WTC11 (cell line): Measurements from ENCODE around the gene HES1. TPM values are rescaled to one million over a fixed set of nuclear protein-coding genes. Genes with fewer than 3 reads are reported as not detected.

Experiments
- ATAC-seq: fragments of 200-7000 bp; cut with Tn5 transposase; 2 replicates; pipeline ENCODE4 v1.10.0; 2021; ENCODE audit warnings: mild to moderate bottlenecking, moderate library complexity
- CTCF ChIA-PET: fragments of 300-600 bp; sonication (Branson Sonifier 250); formaldehyde crosslinking; loops from one replicate; lab custom pipeline; 2021; ENCODE audit warnings: antibody characterized with exemption; lab: Charles Lee
- POLR2A ChIA-PET: fragments of 350-600 bp; sonication (Branson Sonifier 250); formaldehyde crosslinking; loops from one replicate; lab custom pipeline; 2021; ENCODE audit warnings: antibody characterized with exemption; lab: Charles Lee
- DNase-seq: peaks from one replicate; pipeline ENCODE4 v3.0.0; 2021; ENCODE audit warnings: low spot score
- H3K27ac Mint-ChIP-seq: 2 replicates; pipeline ENCODE4 v1.8.0; 2021; ENCODE audit warnings: mixed read lengths
- H3K27me3 Mint-ChIP-seq: 2 replicates; pipeline ENCODE4 v1.8.0; 2021; ENCODE audit warnings: low read depth, mild to moderate bottlenecking, moderate library complexity, mixed read lengths
- H3K36me3 Mint-ChIP-seq: 2 replicates; pipeline ENCODE4 v1.8.0; 2021; ENCODE audit warnings: mixed read lengths
- H3K4me1 Mint-ChIP-seq: 2 replicates; pipeline ENCODE4 v1.8.0; 2022; ENCODE audit warnings: mixed read lengths
- H3K4me3 Mint-ChIP-seq: 2 replicates; pipeline ENCODE4 v1.8.0; 2021; ENCODE audit warnings: mild to moderate bottlenecking, moderate library complexity, mixed read lengths
- H3K9me3 Mint-ChIP-seq: 2 replicates; pipeline ENCODE4 v1.8.0; 2021; ENCODE audit warnings: mixed read lengths
- CBFB ChIP-seq: sonication (generic); formaldehyde crosslinking; IDR thresholded peaks from 2 replicates; pipeline ENCODE4 v1.8.1; 2022; ENCODE audit warnings: mild to moderate bottlenecking, low read depth, missing genetic modification reagents
- CREB1 ChIP-seq: sonication (generic); formaldehyde crosslinking; IDR thresholded peaks from 2 replicates; pipeline ENCODE4 v1.8.0; 2023; ENCODE audit warnings: mild to moderate bottlenecking, missing genetic modification reagents
- FOXP1 ChIP-seq: sonication (generic); formaldehyde crosslinking; IDR thresholded peaks from 2 replicates; pipeline ENCODE4 v1.8.0; 2022; ENCODE audit warnings: missing genetic modification reagents, mild to moderate bottlenecking, moderate library complexity, borderline replicate concordance
- FOXP4 ChIP-seq: sonication (generic); formaldehyde crosslinking; IDR thresholded peaks from 2 replicates; pipeline ENCODE4 v1.8.0; 2022; ENCODE audit warnings: mild to moderate bottlenecking, missing genetic modification reagents
- GABPB1 ChIP-seq: sonication (generic); formaldehyde crosslinking; IDR thresholded peaks from 2 replicates; pipeline ENCODE4 v1.8.1; 2023; ENCODE audit warnings: mild to moderate bottlenecking, missing genetic modification reagents
- GRHL2 ChIP-seq: fragments of 250-450 bp; sonication (Bioruptor Pico); IDR thresholded peaks from 2 replicates; pipeline ENCODE4 v1.8.0; 2022; ENCODE audit warnings: mild to moderate bottlenecking, moderate library complexity; ENCODE audit not compliant: insufficient replicate concordance, severe bottlenecking
- IRF2 ChIP-seq: sonication (generic); formaldehyde crosslinking; IDR thresholded peaks from 2 replicates; pipeline ENCODE4 v1.8.0; 2022; ENCODE audit warnings: low read depth, missing genetic modification reagents, borderline replicate concordance
- MAX ChIP-seq: sonication (generic); formaldehyde crosslinking; IDR thresholded peaks from 2 replicates; pipeline ENCODE4 v1.8.0; 2022; ENCODE audit warnings: mild to moderate bottlenecking, missing genetic modification reagents
- PRDM15 ChIP-seq: sonication (generic); formaldehyde crosslinking; IDR thresholded peaks from 2 replicates; pipeline ENCODE4 v1.8.0; 2022; ENCODE audit warnings: missing genetic modification reagents
- PRRX2 ChIP-seq: fragments of 250-450 bp; sonication (Bioruptor Pico); IDR thresholded peaks from 2 replicates; pipeline ENCODE4 v1.8.0; 2021; ENCODE audit warnings: mild to moderate bottlenecking
- SP1 ChIP-seq: sonication (generic); formaldehyde crosslinking; conservative IDR thresholded peaks from 2 replicates; pipeline ENCODE4 v1.8.1; 2022; ENCODE audit warnings: missing genetic modification reagents
- USF2 ChIP-seq: sonication (generic); formaldehyde crosslinking; IDR thresholded peaks from 2 replicates; pipeline ENCODE4 v1.8.1; 2023; ENCODE audit warnings: mild to moderate bottlenecking, missing genetic modification reagents, moderate library complexity
- total RNA-seq: library from RNA; stranded (reverse); gene quantifications from 3 replicates; pipeline ENCODE4 v1.2.3, GENCODE V29; 2021

Gene HES1
- total RNA-seq, 1 experiment from 2014 or later, result 28.4 TPM

GRCh38 chr3:194130807-194131589 lies 5.0 kb upstream of the HES1 start:
- no peak for ATAC-seq
- Mint-ChIP-seq H3K36me3 (no peaks in the 10 kb centered on the region), H3K9me3 (no peaks in the 10 kb centered on the region), H3K27ac (peak overlapping the region; percentile 69; the same call in 1 of the 2 replicates)
- peak; percentile 19 for DNase-seq
- POLR2A ChIA-PET, result interaction anchor here (0.7 to 1.3 kb wide), 5 partner anchors 8 to 233 kb away, joined by 3 to 4 read pairs (median 4); no protein-coding TSS in a partner anchor
- CTCF ChIA-PET, result interaction anchor here (0.8 to 6.4 kb wide), 9 partner anchors 11 to 465 kb away, joined by 3 to 48 read pairs (median 3); no protein-coding TSS in a partner anchor
- TF ChIP-seq GABPB1 (CRISPR knock-in tag) (peak; percentile 41; the same call in 1 of the 2 replicates), GRHL2 (no peak)
- TF ChIP-seq, all 79 proteins: peak for 1
- H3K4me1 Mint-ChIP-seq, result peaks cover 47% of the 10 kb centered on the region
- H3K27me3 Mint-ChIP-seq, result peaks cover 18% of the 10 kb centered on the region
- H3K4me3 Mint-ChIP-seq, result peak overlapping the region; percentile 47

GRCh38 chr3:194132465-194133286 lies 3.3 kb upstream of the HES1 start:
- Mint-ChIP-seq H3K9me3 (no peaks in the 10 kb centered on the region), H3K27me3 (peaks cover 18% of the 10 kb centered on the region), H3K36me3 (peaks cover 9% of the 10 kb centered on the region), H3K4me1 (peaks cover 47% of the 10 kb centered on the region), H3K27ac (peak overlapping the region; percentile 78), H3K4me3 (peak overlapping the region; percentile 72)
- ATAC-seq, result no peak
- TF ChIP-seq SP1, result no peak
- TF ChIP-seq PRDM15, result peak; percentile 45; the same call in 1 of the 2 replicates
- no peak for TF ChIP-seq IRF2 (CRISPR knock-in tag)
- no peak for TF ChIP-seq CBFB (CRISPR knock-in tag)
- TF ChIP-seq GRHL2, result no peak
- ChIA-PET CTCF (interaction anchor here (0.9 to 6.4 kb wide), 3 partner anchors 74 to 183 kb away, joined by 4 to 48 read pairs (median 7); no protein-coding TSS in a partner anchor), POLR2A (interaction anchor here (0.8 to 1.0 kb wide), 2 partner anchors 34 to 129 kb away, joined by 3 read pairs; no protein-coding TSS in a partner anchor)
- no peak for DNase-seq

GRCh38 chr3:194133661-194134230 lies 2.2 kb upstream of the HES1 start:
- ChIA-PET POLR2A (interaction anchor here (1.0 to 1.5 kb wide), 3 partner anchors 33 to 317 kb away, joined by 3 to 8 read pairs (median 3); no protein-coding TSS in a partner anchor), CTCF (interaction anchor here (2.2 to 6.4 kb wide), 3 partner anchors 153 to 353 kb away, joined by 7 to 48 read pairs (median 25); no protein-coding TSS in a partner anchor)
- Mint-ChIP-seq H3K9me3 (no peaks in the 10 kb centered on the region), H3K27me3 (peaks cover 18% of the 10 kb centered on the region), H3K4me1 (peaks cover 55% of the 10 kb centered on the region), H3K4me3 (peak overlapping the region; percentile 72), H3K36me3 (peaks cover 18% of the 10 kb centered on the region), H3K27ac (peak overlapping the region; percentile 54)
- ATAC-seq (0 out of 2 replicates have a peak, but pooled peaks have one; percentile 1), DNase-seq (peak; percentile 61)
- peak; percentile 59; the same call in 1 of the 2 replicates for TF ChIP-seq GABPB1 (CRISPR knock-in tag)
- TF ChIP-seq FOXP4, result 0 out of 2 replicates have a peak, but pooled peaks have one; percentile 42
- 0 out of 2 replicates have a peak, but pooled peaks have one; percentile 35 for TF ChIP-seq CREB1 (CRISPR knock-in tag)
- no peak for TF ChIP-seq PRRX2 (CRISPR knock-in tag)
- TF ChIP-seq FOXP1 (CRISPR knock-in tag), result peak; percentile 25; the same call in 1 of the 2 replicates
- TF ChIP-seq CBFB (CRISPR knock-in tag), result no peak
- TF ChIP-seq USF2, result no peak
- peak; percentile 15; the same call in 1 of the 2 replicates for TF ChIP-seq MAX (CRISPR knock-in tag)
